PC-9 (cell line): ENCODE measurements around the gene OR56B1.

ENCODE experiments used
- EZH2 ChIP-seq: fragments of 200-600 bp; sonication (generic); IDR thresholded peaks from 2 replicates; pipeline ENCODE4 v1.8.0; 2017; ENCODE audit warnings: antibody characterized with exemption, low read depth
- TF ChIP-seq, protein P1 (sequence below): fragments of 200-600 bp; sonication (generic); conservative IDR thresholded peaks from 2 replicates; pipeline ENCODE4 v1.6.1; 2017; ENCODE audit warnings: mixed run types, antibody characterized with exemption, mild to moderate bottlenecking, moderate library complexity

DNA sequence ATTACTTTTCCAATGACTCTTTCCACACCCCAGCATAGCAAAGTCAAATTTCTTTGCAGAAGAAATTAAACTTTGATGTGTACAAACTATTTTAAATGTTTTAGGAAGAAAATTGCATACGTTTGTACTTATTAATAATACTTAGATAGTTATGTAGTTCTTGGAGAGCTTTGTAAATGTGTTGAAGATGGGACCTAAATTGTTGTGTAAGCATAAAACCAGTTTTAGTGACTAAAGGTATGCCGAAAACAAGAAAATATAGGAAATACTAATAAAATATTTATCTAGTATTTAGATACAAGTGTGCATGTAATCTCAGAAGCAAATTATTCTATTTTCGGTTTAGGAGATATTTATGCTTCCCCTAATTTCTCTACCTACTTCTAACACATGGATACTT lies 13.6 kb downstream of the OR56B1 start:
- TF ChIP-seq, protein P1, sequence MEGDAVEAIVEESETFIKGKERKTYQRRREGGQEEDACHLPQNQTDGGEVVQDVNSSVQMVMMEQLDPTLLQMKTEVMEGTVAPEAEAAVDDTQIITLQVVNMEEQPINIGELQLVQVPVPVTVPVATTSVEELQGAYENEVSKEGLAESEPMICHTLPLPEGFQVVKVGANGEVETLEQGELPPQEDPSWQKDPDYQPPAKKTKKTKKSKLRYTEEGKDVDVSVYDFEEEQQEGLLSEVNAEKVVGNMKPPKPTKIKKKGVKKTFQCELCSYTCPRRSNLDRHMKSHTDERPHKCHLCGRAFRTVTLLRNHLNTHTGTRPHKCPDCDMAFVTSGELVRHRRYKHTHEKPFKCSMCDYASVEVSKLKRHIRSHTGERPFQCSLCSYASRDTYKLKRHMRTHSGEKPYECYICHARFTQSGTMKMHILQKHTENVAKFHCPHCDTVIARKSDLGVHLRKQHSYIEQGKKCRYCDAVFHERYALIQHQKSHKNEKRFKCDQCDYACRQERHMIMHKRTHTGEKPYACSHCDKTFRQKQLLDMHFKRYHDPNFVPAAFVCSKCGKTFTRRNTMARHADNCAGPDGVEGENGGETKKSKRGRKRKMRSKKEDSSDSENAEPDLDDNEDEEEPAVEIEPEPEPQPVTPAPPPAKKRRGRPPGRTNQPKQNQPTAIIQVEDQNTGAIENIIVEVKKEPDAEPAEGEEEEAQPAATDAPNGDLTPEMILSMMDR: no peak
- TF ChIP-seq EZH2: no peak
